ENCODE measurements around the gene MGLL. TPM values are rescaled to one million over a fixed set of nuclear protein-coding genes. Genes with fewer than 3 reads are reported as not detected.

MGLL gene
- total and polyA plus RNA-seq, 9 of the 15 experiments (the other 6 are each of a cell fraction or from before 2014, with no cell fraction given), result 0.12 to 0.32 (median 0.18) TPM; not detected in 6

DNA sequence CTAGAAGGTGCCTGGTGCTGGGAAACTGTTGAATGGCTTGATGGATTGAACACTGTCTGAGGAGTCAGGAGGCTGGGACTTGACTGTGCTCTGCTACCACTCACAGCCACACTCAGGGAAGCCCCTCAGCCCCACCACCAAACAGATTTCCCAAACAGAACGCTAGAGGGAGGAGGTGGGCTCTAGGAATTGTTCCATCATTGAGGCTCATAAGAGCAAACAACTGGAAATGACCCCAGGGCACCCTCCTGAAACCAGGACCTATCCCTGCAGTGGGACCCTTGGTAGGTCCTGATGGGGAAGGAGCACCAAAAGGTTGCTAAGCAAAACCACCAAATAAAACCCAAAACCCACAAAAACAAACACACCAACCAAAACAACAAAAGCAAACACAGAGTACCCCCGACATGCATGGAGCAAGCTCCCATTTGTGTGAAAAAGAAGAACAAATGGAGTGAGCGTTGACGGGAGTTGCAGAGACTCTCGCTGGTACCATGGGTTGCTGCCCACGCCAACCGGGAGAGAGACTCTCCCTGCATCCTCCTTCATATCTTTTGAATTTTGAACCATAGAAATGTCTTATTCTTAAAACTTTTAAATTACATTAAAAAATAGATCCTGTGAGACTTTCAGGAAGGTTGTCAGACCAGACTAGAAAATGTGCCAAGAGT lies 103.9 kb downstream of the MGLL start:
- in situ Hi-C loops (cut with MboI), result no loop called here
- TF ChIP-seq ZNF431 (CRISPR knock-in tag; IDR thresholded peaks at IDR 0.05) (no peak), PURB (CRISPR knock-in tag; IDR thresholded peaks at IDR 0.05; ENCODE audit: low read depth) (no peak), XRCC3 (IDR thresholded peaks at IDR 0.05) (no peak), SMAD2 (IDR thresholded peaks at IDR 0.05; ENCODE audit: low read depth, low read length) (no peak), CHCHD3 (CRISPR knock-in tag; IDR thresholded peaks at IDR 0.05) (no peak), ZNF133 (CRISPR knock-in tag; IDR thresholded peaks at IDR 0.05) (no peak), EZH2 (IDR thresholded peaks at IDR 0.05; ENCODE audit: borderline replicate concordance, low read depth, low read length) (no peak), ZNF75A (CRISPR knock-in tag; IDR thresholded peaks at IDR 0.05) (no peak), KAT8 (IDR thresholded peaks at IDR 0.05; ENCODE audit: low read depth) (no peak), ZNF778 (CRISPR knock-in tag; IDR thresholded peaks at IDR 0.05) (no peak), MTA3 (IDR thresholded peaks at IDR 0.05; ENCODE audit: borderline replicate concordance) (no peak), SIN3A (IDR thresholded peaks at IDR 0.05; ENCODE audit: borderline replicate concordance in 2 of 2, control insufficient read depth in 1 of 2, low read depth in 2 of 2, low read length in 2 of 2) (no peak), CBX1 (IDR thresholded peaks at IDR 0.05; ENCODE audit: low read depth) (no peak), SAP30 (IDR thresholded peaks at IDR 0.05; ENCODE audit: borderline replicate concordance, insufficient read depth, low read depth, low read length, poor library complexity, severe bottlenecking) (no peak), KDM5B (IDR thresholded peaks at IDR 0.05; ENCODE audit: insufficient replicate concordance, low read depth, low read length) (no peak)
- ChIA-PET POLR2A (no interaction called here), CTCF (ENCODE audit: low intra/inter-chr PET ratio) (no interaction called here)
- Histone ChIP-seq H3K9ac (ENCODE audit: insufficient read depth in 1 of 2, low read depth in 2 of 2, low read length in 2 of 2) (no peak overlapping the region), H3K4me2 (ENCODE audit: insufficient read depth, low read length) (no peak overlapping the region), H3K79me2 (ENCODE audit: control insufficient read depth, insufficient read depth, low read length) (no peaks in the 10 kb centered on the region), H3K9me1 (ENCODE audit: control insufficient read depth, insufficient read depth, low read length) (no peaks in the 10 kb centered on the region), H3K9me3 (replicated peaks; ENCODE audit: control insufficient read depth, insufficient read depth, low read depth, low read length) (no peaks in the 10 kb centered on the region), H2AFZ (ENCODE audit: low read depth, low read length) (no peak overlapping the region), H3K4me1 (replicated peaks in 1 of 2; ENCODE audit: control insufficient read depth in 2 of 2, insufficient read depth in 2 of 2, low read length in 2 of 2) (no peaks in the 10 kb centered on the region), H3K27me3 (ENCODE audit: control insufficient read depth in 2 of 2, insufficient read depth in 2 of 2, low read length in 2 of 2) (peaks cover 28 to 72% of the 10 kb centered on the region in 2 experiments), H3K27ac (ENCODE audit: extremely low read depth, low read depth, low read length) (no peak overlapping the region), H3K4me3 (no peak overlapping the region), H4K20me1 (replicated peaks; ENCODE audit: control insufficient read depth, insufficient read depth, low read length) (no peaks in the 10 kb centered on the region), H3K36me3 (ENCODE audit: control insufficient read depth, insufficient read depth, low read length) (no peaks in the 10 kb centered on the region)
- no peak for FAIRE-seq
- DNase-seq (ENCODE audit: extremely low read depth in 1 of 4, low spot score in 3 of 4), result no peak
- ATAC-seq, result no peak
- BruUV-seq (replicated peaks), result no TSS peak
- intact Hi-C loops (cut with micrococcal nuclease), result no loop called here
- 0% methylated on average over 6 of the region's 7 CpGs for WGBS (ENCODE audit: insufficient coverage, low coverage, missing lambda C conversion rate)
